ENCODE data around the gene KRTAP10-5.
"Not testable (repeated sequence)": the region's sequence is repeated elsewhere in the genome, so short reads cannot be mapped to it uniquely, and the experiment has no call there.

The KRTAP10-5 gene

DNA sequence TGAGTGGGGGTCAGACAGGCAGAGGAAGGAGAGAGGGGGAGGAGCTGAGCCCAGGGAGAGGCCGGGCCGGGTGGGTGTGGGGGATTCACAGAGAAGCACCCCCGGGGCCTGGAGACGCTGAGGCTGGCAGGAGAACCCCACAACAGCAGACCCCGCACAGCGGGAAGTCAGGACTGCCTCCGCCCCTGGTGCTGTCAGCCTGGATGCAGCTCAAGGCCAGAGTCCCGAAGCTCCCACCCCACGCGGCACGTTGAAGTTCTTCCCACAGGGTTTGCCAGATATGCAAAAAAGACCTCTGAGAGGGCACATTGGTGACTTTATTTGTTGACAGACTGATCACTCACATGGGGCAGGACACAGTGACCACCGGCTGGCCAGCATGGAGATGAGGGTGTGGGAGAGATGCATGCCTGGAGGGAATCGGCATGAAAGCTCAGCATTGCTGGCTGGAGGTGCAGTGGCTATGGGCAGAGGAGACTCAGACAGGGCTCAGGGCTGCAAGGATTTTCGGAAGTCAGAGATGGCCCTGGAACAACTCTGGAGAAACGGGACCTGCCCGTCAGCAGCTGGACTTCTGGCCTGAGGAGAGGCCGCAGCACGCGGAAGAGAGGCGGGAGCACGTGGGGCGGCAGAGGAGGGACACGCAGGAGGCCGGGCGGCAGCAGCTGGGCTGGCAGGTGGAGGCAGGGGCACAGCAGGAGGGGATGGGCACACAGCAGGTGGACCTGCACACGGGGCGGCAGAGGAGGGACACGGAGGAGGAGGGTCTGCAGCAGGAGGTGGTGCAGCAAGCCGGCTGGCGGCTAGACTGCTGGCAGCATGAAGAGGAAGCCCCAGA, 22.7 kb downstream of the KRTAP10-5 start:
- Histone ChIP-seq H2AFZ (ENCODE audit: low read length, unreplicated experiment) (no peak overlapping the region), H3K4me3 (ENCODE audit: low read depth, low read length) (no peak overlapping the region), H3K36me3 (ENCODE audit: insufficient read depth, low read length) (no peaks in the 10 kb centered on the region), H3K79me2 (ENCODE audit: control insufficient read depth, insufficient read depth, low read length, unreplicated experiment) (no peaks in the 10 kb centered on the region), H3K27me3 (ENCODE audit: insufficient read depth, low read length) (peaks cover 63% of the 10 kb centered on the region), H3K4me1 (ENCODE audit: control insufficient read depth, insufficient read depth, low read length, unreplicated experiment) (no peaks in the 10 kb centered on the region), H3K27ac (ENCODE audit: low read depth, low read length) (no peak overlapping the region)

DNA sequence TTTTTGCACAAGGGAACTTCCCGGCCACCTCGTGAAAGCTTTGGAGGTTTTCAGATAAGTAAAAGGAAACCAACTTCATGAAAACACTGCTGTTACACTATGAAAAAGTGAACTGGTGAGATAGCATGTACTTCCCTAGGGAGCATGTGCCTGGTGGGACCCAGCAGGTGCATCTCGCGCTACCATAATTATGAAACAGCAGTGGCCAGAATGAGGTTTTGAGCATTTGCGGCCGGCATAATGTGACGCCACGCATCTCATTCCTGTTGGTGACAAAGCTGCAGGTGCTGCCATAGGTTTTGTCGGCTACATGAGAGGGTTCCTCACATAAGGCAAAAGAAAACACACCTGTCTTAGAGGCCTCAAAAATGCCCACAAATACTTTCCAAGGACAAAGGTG, 23.5 kb downstream of the KRTAP10-5 start:
- Histone ChIP-seq H3K27ac (ENCODE audit: low read depth, low read length) (no peak overlapping the region), H3K4me1 (ENCODE audit: control insufficient read depth, insufficient read depth, low read length, unreplicated experiment) (no peaks in the 10 kb centered on the region), H2AFZ (ENCODE audit: low read length, unreplicated experiment) (no peak overlapping the region), H3K79me2 (ENCODE audit: control insufficient read depth, insufficient read depth, low read length, unreplicated experiment) (no peaks in the 10 kb centered on the region), H3K27me3 (ENCODE audit: insufficient read depth, low read length) (peaks cover 71% of the 10 kb centered on the region), H3K36me3 (ENCODE audit: insufficient read depth, low read length) (no peaks in the 10 kb centered on the region), H3K4me3 (ENCODE audit: low read depth, low read length) (no peak overlapping the region)

DNA sequence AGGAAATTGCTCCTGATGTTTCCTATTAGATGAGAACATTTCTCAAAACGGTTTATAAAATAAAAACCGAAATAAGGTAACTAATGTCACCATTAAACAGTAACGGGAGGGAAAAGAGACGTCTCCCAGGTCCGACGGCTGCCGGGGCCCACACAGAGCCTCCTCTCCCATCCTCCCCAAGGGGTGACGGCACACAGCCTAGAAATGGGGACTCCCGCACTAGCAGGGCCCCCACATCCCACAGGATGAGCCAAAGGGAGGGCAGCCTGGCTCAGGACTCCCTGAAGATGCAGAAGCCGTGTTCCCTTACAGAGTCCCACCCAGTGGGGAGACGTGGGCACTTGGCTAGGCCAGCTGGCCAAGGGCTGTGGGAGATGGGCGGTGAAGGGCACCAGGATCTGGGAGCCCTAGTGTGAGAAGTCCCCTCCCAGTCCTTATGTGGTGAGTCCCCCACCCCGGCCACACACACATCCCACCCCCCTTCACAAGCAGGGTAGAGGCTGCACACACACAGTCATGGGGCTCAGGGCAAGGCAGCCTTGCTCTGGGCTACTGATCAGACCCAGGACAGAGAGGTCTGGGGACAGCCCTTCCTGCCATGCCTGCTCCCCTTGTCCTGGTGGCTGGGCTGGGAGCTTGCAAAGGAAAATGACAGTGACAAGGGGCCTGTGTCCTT, 25.1 kb downstream of the KRTAP10-5 start:
- no peaks in the 10 kb centered on the region for H3K4me1 ChIP-seq (ENCODE audit: control insufficient read depth, insufficient read depth, low read length, unreplicated experiment)
- peaks cover 71% of the 10 kb centered on the region for H3K27me3 ChIP-seq (ENCODE audit: insufficient read depth, low read length)

DNA sequence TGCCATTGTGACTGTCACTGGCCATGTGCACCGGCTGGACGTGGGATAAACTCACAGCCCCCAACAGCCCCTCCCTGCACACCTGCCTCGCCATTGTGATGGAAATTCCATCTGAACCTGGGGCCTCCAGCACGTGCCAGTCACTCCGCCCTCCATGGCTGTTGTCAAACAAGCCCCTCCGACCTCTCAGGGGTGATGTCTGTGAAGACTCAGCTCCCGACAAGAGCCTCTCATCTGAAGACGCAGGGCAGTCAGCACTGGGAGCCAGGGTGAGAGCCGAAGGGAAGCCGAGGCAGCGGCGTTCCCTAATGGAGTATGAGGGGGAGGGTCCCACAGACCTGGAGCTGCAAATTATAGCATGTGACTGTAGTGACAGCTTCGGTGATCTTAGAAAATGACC, 27.7 kb downstream of the KRTAP10-5 start:
- Histone ChIP-seq H3K79me2 (ENCODE audit: control insufficient read depth, insufficient read depth, low read length, unreplicated experiment) (no peaks in the 10 kb centered on the region), H3K27ac (ENCODE audit: low read depth, low read length) (no peak overlapping the region), H3K36me3 (ENCODE audit: insufficient read depth, low read length) (no peaks in the 10 kb centered on the region), H3K27me3 (ENCODE audit: insufficient read depth, low read length) (peaks cover 75% of the 10 kb centered on the region), H3K4me1 (ENCODE audit: control insufficient read depth, insufficient read depth, low read length, unreplicated experiment) (no peaks in the 10 kb centered on the region), H2AFZ (ENCODE audit: low read length, unreplicated experiment) (no peak overlapping the region), H3K4me3 (ENCODE audit: low read depth, low read length) (no peak overlapping the region)

More for the DNA sequence above, 25.1 kb downstream of the KRTAP10-5 start:
- Histone ChIP-seq H3K27ac (ENCODE audit: low read depth, low read length) (no peak overlapping the region), H3K79me2 (ENCODE audit: control insufficient read depth, insufficient read depth, low read length, unreplicated experiment) (no peaks in the 10 kb centered on the region), H3K36me3 (ENCODE audit: insufficient read depth, low read length) (no peaks in the 10 kb centered on the region), H2AFZ (ENCODE audit: low read length, unreplicated experiment) (no peak overlapping the region), H3K4me3 (ENCODE audit: low read depth, low read length) (no peak overlapping the region)

DNA sequence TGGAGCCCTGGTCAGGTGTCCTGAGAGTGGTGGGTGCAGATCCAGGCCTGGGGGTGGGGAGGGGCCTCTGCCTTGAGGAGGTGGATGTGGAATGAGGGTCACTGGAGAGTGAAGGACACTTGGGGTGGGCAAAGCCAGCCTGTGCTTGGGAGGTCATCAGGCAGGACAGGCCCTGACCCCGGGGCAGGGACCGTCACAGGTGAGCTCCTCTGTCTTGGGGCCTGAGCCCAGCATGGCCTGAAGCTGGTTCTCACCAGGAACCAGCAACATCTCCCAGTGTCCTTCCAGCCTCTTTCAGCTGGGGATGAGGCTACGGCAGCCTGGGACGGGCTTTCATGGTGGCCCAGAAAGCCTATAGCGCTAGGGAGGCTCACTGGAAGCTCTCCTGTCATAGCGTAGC, 28.3 kb downstream of the KRTAP10-5 start:
- H3K27me3 ChIP-seq (ENCODE audit: insufficient read depth, low read length), result peaks cover 74% of the 10 kb centered on the region
- no peak overlapping the region for H2AFZ ChIP-seq (ENCODE audit: low read length, unreplicated experiment)
- no peaks in the 10 kb centered on the region for H3K4me1 ChIP-seq (ENCODE audit: control insufficient read depth, insufficient read depth, low read length, unreplicated experiment)
- no peak overlapping the region for H3K27ac ChIP-seq (ENCODE audit: low read depth, low read length)
- H3K4me3 ChIP-seq (ENCODE audit: low read depth, low read length), result no peak overlapping the region
- no peaks in the 10 kb centered on the region for H3K36me3 ChIP-seq (ENCODE audit: insufficient read depth, low read length)
- H3K79me2 ChIP-seq (ENCODE audit: control insufficient read depth, insufficient read depth, low read length, unreplicated experiment), result no peaks in the 10 kb centered on the region

DNA sequence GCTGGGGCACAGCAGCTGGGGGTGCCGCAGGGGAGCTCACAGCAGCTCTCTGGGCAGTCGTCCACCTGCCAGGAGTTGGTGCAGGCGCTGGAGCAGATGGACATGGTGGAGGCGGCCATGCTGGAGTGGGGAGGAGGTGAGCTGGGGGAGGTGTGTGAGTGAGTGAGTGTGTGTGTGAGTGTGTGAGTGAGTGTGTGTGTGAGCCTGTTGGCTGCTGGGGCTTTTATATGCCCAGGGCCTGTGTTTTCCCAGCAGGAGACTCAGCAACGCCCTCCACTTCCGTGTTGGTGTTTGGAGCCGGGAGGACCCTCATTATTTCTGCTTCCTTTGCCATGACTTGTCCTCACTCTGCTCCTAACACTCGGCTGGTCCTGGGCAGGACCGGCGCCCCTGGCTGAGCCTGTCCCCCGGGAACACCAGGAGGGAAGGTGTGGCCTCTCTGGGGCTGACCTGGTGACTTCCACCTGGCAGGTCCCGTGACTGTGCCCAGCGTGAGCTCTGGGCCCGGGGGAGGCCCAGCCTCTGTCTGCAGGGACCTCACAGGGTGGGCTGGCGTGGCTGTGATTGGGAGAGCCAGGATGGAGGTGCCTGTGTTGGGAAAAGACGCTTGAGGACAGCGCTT, 29.0 kb downstream of the KRTAP10-5 start, which contains the start of gene KRTAP10-2:
Gene KRTAP10-2 (minus strand): TSS at position 166 of the 622 bp plus-strand sequence. CDS start 47 bp downstream, at position 119.
- peaks cover 72% of the 10 kb centered on the region for H3K27me3 ChIP-seq (ENCODE audit: insufficient read depth, low read length)
- H2AFZ ChIP-seq (ENCODE audit: low read length, unreplicated experiment), result no peak within 1 kb of the TSS
- no peak within 1 kb of the TSS for H3K27ac ChIP-seq (ENCODE audit: low read depth, low read length)
- no peaks in the 10 kb centered on the region for H3K79me2 ChIP-seq (ENCODE audit: control insufficient read depth, insufficient read depth, low read length, unreplicated experiment)
- H3K4me3 ChIP-seq (ENCODE audit: low read depth, low read length), result no peak within 1 kb of the TSS
- H3K36me3 ChIP-seq (ENCODE audit: insufficient read depth, low read length), result no peaks in the 10 kb centered on the region
- no peaks in the 10 kb centered on the region for H3K4me1 ChIP-seq (ENCODE audit: control insufficient read depth, insufficient read depth, low read length, unreplicated experiment)

DNA sequence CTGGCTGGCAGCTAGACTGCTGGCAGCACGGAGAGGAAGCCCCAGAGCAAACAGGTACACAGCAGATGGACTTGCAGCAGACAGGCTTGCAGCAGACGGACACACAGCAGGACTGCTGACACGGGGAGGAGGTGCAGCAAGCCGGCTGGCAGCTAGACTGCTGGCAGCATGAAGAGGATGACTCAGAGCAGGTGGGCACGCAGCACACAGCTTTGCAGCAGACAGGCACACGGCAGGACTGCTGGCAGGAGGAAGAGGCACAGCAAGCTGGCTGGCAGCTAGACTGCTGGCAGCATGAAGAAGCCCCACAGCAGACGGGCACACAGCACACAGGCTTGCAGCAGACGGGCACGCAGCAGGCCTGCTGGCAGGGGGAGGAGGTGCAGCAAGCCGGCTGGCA, 29.6 kb downstream of the KRTAP10-5 start:
- H2AFZ ChIP-seq (ENCODE audit: low read length, unreplicated experiment), result no peak overlapping the region
- no peaks in the 10 kb centered on the region for H3K4me1 ChIP-seq (ENCODE audit: control insufficient read depth, insufficient read depth, low read length, unreplicated experiment)
- no peak overlapping the region for H3K4me3 ChIP-seq (ENCODE audit: low read depth, low read length)
- H3K36me3 ChIP-seq (ENCODE audit: insufficient read depth, low read length), result no peaks in the 10 kb centered on the region
- peaks cover 71% of the 10 kb centered on the region for H3K27me3 ChIP-seq (ENCODE audit: insufficient read depth, low read length)
- H3K79me2 ChIP-seq (ENCODE audit: control insufficient read depth, insufficient read depth, low read length, unreplicated experiment), result no peaks in the 10 kb centered on the region
- no peak overlapping the region for H3K27ac ChIP-seq (ENCODE audit: low read depth, low read length)

DNA sequence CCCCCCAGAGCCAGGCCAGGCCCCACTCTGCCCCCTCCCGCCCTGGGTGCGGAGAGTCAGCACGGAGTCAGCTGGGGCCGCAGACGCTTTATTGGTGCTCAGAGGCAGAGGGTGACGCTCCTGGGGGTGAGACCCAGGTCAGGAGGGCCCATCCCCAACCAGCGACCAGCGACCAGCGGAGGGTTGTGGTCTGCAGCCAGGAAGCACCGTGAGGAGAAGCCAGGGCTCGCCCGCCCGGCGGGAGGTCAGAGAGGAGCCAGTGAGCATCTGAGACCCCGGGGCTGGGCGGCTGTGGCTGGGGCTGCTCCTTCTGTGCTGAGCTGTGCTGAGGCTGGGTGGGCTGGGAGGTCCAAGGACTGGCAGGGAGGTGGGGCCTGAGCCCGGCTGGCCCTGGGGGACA, 30.1 kb downstream of the KRTAP10-5 start:
- H3K27ac ChIP-seq (ENCODE audit: low read depth, low read length); H2AFZ ChIP-seq (ENCODE audit: low read length, unreplicated experiment); H3K4me1 ChIP-seq (ENCODE audit: control insufficient read depth, insufficient read depth, low read length, unreplicated experiment); H3K36me3 ChIP-seq (ENCODE audit: insufficient read depth, low read length); H3K79me2 ChIP-seq (ENCODE audit: control insufficient read depth, insufficient read depth, low read length, unreplicated experiment); H3K4me3 ChIP-seq (ENCODE audit: low read depth, low read length): not testable (repeated sequence)
- H3K27me3 ChIP-seq (ENCODE audit: insufficient read depth, low read length), result peaks cover 69% of the 10 kb centered on the region

DNA sequence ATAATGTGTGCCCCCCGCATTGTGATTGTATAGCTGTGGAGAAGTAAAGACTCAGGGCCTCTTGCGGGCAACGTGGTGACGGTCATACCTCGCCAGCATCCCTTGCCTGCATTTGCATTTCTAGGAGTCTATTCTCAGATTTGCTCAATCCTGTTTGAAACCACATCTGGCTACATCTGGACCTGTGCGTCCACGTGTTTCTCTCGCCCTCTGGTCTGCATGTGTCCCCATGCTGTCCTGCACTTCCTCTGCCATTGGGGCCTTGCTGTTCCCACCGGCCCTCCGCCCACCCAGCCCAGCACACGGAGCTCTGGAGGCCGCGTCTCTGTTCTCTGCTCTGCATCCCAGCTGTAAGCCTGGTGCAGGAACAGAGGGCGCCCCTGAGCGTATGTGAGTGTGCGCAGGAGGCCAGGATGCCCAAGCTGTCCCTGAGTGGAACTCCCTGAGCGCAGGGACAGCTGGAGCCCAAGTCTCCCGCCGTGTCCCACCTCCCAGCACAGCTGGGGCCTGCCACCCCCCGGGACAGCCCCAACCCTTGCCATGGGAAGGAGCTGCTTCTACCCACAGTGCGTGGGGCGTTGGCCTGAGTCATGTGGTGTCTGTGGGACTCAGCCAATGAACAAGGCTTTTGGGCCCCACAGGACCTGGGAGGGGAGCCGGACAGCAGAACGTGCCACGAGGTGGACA, 30.7 kb downstream of the KRTAP10-5 start:
- Histone ChIP-seq H3K4me1 (ENCODE audit: control insufficient read depth, insufficient read depth, low read length, unreplicated experiment) (no peaks in the 10 kb centered on the region), H3K36me3 (ENCODE audit: insufficient read depth, low read length) (no peaks in the 10 kb centered on the region), H3K79me2 (ENCODE audit: control insufficient read depth, insufficient read depth, low read length, unreplicated experiment) (no peaks in the 10 kb centered on the region), H3K27me3 (ENCODE audit: insufficient read depth, low read length) (peaks cover 63% of the 10 kb centered on the region), H3K27ac (ENCODE audit: low read depth, low read length) (no peak overlapping the region), H2AFZ (ENCODE audit: low read length, unreplicated experiment) (no peak overlapping the region), H3K4me3 (ENCODE audit: low read depth, low read length) (no peak overlapping the region)

DNA sequence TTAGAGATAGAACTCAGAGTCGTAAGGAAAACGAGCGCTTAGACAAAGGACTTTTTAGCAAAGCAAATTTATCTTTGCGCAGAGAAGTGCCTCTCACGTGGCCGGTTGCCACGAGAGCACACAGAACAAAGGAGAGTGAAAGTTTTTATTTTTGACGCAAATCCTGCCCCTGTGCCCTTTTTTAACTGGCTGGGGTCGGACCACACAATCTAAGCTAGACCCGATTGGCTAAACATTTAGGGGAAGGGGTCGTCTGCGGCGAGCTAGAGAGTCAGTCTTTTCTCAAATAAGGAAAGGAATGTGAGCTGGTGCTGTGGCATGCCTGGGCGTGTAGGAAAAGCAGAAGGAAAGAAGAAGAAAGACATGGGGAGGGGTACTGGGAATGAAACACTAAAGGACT, 31.5 kb downstream of the KRTAP10-5 start:
- no peaks in the 10 kb centered on the region for H3K36me3 ChIP-seq (ENCODE audit: insufficient read depth, low read length)
- peaks cover 56% of the 10 kb centered on the region for H3K27me3 ChIP-seq (ENCODE audit: insufficient read depth, low read length)
- H3K4me1 ChIP-seq (ENCODE audit: control insufficient read depth, insufficient read depth, low read length, unreplicated experiment), result no peaks in the 10 kb centered on the region
- no peak overlapping the region for H2AFZ ChIP-seq (ENCODE audit: low read length, unreplicated experiment)
- H3K27ac ChIP-seq (ENCODE audit: low read depth, low read length), result no peak overlapping the region
- no peak overlapping the region for H3K4me3 ChIP-seq (ENCODE audit: low read depth, low read length)
- no peaks in the 10 kb centered on the region for H3K79me2 ChIP-seq (ENCODE audit: control insufficient read depth, insufficient read depth, low read length, unreplicated experiment)
